ENCODE results near the gene PLEKHA3.
"Not testable (repeated sequence)": the region's sequence is repeated elsewhere in the genome, so short reads cannot be mapped to it uniquely, and the experiment has no call there.

Gene PLEKHA3

DNA sequence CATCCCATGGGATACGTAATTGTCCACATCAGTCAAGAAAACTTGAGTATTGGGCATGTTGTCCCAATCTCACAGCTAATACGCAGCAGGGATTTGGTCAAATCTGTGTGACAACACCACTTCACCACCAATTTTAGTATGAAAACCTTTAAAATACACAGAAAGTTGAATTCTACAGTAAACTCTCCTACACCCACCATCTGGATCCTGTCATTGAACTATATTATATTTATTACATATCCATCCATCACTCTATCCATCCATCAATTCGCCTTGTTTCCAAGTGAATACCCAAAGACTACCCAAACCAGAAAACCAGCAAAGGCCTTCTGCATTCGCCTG, 1.0 kb upstream of the PLEKHA3 start:
- no peak for DNase-seq

- DNase-seq: no peak
Observed at GRCh38 chr2:178479758-178480226, 465 bp upstream of the PLEKHA3 start.

DNA sequence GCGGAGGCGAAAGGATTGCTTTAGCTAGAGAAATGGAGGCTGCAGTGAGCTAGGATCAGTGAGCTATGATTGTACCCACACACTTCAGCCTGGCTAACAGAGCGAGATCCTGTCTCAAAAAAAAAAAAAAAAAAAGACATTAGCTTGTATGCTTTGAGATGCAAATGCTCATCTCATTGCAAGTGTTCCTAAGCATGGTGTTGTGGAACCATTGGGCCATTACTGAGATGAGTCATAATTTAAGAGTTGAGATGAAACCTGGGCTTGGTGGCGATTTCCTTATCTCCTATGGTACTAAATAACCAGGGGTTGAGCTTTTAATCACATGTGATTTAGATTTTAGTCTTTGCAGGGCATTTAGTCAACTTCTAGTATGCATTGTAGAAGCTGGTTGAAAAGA, 2.2 kb downstream of the PLEKHA3 start:
- DNase-seq: no peak

- DNase-seq: no peak
Observed at GRCh38 chr2:178484245-178485041, 4.2 kb downstream of the PLEKHA3 start.

DNA sequence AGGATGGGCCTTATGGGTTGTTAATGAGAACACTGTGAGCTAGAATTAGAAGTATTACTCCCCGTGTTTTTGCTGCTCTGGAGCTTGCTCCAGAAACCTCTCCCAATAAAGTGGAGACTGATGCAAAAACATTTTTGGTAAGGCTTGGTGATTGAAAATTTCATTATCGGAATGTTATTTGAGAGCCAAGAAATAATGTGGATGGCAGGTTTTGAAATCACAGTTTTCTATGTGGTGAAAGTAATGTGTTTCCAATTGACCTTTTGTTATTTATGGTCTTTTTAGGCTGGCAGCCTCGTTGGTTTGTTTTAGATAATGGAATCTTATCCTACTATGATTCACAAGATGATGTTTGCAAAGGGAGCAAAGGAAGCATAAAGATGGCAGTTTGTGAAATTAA, 5.1 kb downstream of the PLEKHA3 start:
- no peak for DNase-seq

DNA sequence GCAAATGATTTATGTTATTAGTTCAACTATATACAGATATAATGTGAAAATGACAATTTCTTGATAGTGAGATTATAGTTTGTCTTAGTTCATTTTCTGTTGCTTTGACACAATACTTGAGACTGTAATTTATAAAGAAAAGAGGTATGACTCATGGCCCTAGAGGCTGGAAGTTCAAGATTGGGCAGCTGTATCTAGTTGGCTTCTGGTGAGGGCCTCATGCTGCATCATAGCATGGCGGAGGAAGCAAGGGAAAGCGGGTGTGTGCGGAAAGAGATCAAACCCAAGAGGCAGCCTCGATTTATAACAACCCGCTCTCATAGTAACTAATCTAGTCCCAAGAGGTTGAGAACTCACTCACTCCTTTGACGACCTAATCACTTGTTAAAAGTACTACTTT, 11.4 kb downstream of the PLEKHA3 start:
- no peak for DNase-seq

GRCh38 chr2:178496049-178496448, 15.8 kb downstream of the PLEKHA3 start:
- DNase-seq: no peak

DNA sequence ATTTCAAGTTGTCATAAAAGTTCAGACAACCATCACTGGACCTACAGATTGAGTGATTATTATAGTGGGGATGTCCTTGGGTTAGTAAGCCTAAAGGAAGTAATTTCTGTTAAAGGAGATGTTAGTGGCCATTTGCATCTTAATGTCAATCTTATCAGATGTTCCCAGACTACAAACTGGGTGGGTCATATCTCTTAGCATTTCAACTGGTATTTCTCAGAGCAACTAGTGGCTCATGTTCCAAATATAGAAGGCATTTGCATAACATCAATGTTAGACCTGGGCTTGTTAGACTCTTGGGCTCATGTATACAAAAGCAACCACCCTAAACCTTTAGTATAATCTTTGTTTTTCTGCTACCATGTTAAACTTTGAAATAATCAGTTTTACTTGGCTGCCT, 17.9 kb downstream of the PLEKHA3 start:
- no peak for DNase-seq

GRCh38 chr2:178499640-178500039, 19.4 kb downstream of the PLEKHA3 start:
- no peak for DNase-seq

- no peak for DNase-seq
Observed at GRCh38 chr2:178502751-178503150, 22.5 kb downstream of the PLEKHA3 start.

DNA sequence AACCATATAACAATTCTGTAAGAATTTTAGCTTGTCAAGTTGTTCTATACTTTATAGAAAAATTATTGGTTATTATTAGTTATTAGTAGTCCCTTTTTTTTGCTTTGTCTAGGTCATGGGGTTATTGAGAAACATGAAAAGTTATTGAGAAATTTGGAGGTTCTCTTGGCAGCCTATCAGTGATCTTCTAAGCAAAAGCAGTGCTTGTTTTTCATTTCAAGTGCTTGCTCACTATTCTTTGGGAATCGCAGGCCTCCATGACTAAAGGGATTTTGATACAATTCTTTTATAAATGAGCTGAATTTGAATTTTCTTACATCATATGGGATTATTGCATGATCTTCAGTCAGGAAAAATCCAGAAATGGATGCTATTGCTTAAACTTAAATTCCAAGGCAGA, 25.8 kb downstream of the PLEKHA3 start:
- no peak for DNase-seq

- no peak for DNase-seq
Observed at GRCh38 chr2:178506524-178506923, 26.3 kb downstream of the PLEKHA3 start.

- no peak for DNase-seq
Observed at GRCh38 chr2:178506949-178507348, 26.7 kb downstream of the PLEKHA3 start.

DNA sequence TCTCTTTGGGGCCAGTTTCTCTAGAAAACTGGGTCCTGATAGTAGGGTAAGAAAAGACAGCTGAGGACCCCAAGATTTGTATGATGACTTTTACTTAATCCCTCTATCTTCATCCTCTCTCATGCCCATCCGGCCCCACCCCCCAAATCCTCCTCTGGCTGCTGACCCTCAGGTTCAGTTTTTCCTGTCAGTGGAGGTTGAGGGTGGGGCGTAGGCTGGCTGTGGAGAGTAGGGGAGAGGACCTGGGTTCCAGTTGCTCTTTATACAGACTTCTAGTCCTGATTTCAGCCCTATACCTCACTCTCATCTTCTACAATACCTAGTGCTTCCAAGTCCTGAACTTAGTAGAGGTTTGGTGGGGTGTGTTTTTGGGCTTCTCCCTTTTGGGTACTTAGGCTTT, 28.4 kb downstream of the PLEKHA3 start:
- DNase-seq: no peak

DNA sequence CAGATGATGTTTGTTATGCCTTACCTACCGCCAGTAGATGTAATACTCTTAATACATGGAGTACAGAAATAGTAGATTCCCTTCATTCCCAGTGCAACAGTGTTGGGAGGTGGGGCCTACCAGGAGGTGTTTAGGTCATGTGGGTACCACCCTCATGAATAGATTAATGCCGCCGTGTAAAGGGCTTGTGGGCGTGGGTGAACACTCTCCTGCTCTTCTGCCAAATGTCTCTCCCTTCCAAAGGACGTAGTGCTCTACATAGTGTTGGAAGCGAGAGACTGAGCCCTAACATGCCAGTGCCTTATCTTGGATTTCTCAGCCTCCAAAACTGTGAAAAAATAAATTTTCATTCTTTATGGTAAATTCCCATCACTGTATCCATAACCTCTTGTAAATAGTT, 30.1 kb downstream of the PLEKHA3 start:
- no peak for DNase-seq

DNA sequence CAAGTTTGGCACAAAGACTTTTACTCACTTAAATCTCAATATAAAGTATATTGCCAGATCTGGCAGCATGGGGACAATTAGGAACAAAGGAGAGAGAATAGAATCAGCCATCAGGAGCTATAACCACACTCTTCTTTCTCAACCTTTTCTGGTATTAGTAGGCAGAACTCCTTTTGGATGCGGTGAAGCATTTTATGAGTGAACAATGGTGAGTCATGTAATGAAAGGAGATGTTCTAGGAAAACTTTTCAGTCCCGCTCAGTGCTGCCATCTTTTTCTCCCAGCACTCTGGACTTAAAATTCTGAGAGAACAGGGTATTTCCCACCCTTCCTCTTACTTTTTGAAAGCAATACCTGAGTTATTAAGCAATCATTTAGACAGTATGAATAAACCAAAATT, 32.2 kb downstream of the PLEKHA3 start:
- DNase-seq: no peak

GRCh38 chr2:178513876-178514275, 33.6 kb downstream of the PLEKHA3 start:
- no peak for DNase-seq

GRCh38 chr2:178514664-178515063, 34.4 kb downstream of the PLEKHA3 start:
- no peak for DNase-seq

- DNase-seq: no peak
Observed at GRCh38 chr2:178517496-178517895, 37.2 kb downstream of the PLEKHA3 start.

DNA sequence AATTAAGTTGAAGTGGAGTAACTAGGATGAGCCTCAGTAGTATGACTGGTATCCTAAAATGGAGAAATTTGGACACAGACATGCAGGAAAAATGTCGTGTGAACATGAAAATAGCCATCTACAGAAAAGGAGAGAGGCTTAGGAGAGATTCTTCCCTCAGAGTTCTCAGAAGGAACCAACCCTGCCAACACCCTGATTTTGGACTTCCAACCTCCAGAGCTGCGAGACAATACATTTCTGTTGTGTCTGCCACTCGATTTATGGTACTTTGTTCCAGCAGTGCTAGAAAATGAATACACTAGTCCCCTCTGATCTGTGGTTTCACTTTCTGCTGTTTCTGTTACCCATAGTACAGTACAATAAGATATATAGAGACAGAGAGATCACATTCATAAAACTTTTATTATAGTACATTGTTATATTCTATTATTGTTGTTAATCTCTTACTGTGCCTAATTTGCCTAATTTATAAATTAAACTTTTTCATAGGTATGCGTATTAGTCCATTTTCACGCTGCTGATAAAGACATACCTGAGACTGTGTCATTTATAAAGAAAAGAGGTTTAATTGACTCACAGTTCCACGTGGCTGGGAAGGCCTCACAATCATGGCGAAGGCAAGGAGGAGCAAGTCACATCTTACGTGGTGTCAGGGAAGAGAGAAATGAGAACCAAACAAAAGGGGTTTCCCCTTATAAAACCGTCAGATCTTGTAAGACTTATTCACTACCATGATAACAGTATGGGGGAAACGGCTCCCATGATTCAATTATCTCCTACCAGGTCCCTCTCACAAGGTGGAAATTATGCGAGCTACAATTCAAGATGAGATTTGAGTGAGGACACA, 41.3 kb downstream of the PLEKHA3 start:
- no peak for DNase-seq

DNA sequence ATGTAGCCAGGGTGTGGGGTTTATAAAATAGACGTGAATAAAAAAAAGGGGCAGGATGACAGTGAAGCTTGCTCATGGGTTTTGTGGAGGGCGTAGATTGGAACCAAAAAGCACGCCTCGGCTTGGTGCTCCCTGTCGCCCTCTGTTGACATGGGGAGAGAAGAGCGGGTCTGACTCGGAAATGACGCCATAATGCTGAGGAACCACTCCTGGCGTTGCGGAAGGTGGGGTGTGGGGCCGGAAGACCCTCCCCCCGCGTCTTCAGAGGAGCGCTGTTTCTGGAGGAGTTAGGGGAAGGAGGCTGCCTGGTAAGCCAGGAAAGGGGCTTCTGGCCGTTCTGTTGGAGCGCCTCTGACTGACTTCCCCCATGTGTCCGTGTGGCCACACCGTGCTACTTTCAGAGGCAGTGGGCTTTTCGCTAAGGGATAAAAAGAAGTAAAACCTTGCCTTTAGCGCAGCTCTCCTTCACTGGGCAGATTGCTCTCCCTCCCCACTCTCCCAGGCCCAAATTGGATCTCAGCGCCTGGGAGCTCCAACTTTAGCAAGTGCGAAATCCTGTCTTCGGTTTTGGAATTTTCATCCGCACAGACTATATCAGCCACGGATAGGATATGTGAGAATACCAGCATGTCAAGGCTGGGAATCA, 42.8 kb downstream of the PLEKHA3 start:
- peak; percentile 86 for DNase-seq

DNA sequence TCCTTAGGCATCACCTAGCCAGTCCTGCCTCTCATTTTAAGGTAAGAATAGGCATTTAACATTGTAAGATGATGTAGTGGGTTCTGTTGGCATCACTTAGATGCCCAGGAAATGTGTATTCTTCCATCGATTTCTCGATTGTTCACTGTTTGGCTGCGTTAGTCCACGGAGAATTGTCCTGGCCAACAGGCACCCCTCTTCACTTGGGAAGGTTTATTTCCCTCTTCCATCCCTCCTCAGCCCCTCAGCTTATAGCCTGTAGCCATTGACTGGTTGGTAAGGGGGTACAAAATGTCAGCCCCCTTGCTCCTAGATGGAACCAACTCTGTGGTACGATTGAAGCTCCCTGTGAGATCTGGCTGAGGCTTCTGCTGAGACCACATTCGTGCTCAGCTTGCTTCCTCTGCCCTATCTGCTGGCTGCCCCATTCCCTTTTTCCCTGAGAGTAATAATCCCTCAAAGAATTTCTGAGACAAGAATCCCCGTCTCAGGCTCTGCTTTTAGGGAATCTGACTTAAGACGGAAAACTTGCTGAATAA, 43.4 kb downstream of the PLEKHA3 start:
- no peak for DNase-seq

DNA sequence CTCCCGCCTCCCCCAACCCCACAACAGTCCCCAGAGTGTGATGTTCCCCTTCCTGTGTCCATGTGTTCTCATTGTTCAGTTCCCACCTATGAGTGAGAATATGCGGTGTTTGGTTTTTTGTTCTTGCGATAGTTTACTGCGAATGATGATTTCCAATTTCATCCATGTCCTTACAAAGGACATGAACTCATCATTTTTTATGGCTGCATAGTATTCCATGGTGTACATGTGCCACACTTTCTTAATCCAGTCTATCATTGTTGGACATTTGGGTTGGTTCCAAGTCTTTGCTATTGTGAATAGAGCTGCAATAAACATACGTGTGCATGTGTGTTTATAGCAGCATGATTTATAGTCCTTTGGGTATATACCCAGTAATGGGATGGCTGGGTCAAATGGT, 44.8 kb downstream of the PLEKHA3 start:
- DNase-seq: not testable (repeated sequence)
